Left ventricle myocardium inferior (tissue), 1 donor: Measurements from ENCODE around the gene ANK3. TPM values are rescaled to one million over a fixed set of nuclear protein-coding genes. Genes with fewer than 3 reads are reported as not detected.

ENCODE experiments used
- DNase-seq: peaks from one replicate; pipeline ENCODE4 v3.0.0-alpha.2; 2020
- H3K27ac ChIP-seq: fragments of 200-600 bp; replicated peaks from 2 replicates; pipeline ENCODE4 v1.8.0; 2021
- H3K27me3 ChIP-seq: fragments of 200-600 bp; 2 replicates; pipeline ENCODE4 v1.8.0; 2021; ENCODE audit warnings: low read depth
- H3K36me3 ChIP-seq: fragments of 200-600 bp; 2 replicates; pipeline ENCODE4 v1.8.0; 2021
- H3K4me1 ChIP-seq: fragments of 200-600 bp; 2 replicates; pipeline ENCODE4 v1.8.0; 2021
- H3K4me3 ChIP-seq: fragments of 200-600 bp; 2 replicates; pipeline ENCODE4 v1.8.0; 2021; ENCODE audit warnings: mild to moderate bottlenecking, moderate library complexity
- H3K9me3 ChIP-seq: fragments of 200-600 bp; replicated peaks from 2 replicates; pipeline ENCODE4 v1.8.0; 2021
- CTCF ChIP-seq: fragments of 200-600 bp; IDR thresholded peaks from 2 replicates; pipeline ENCODE4 v1.8.0; 2021; ENCODE audit warnings: antibody characterized with exemption, mild to moderate bottlenecking, borderline replicate concordance
- intact Hi-C: fragments of 100-400 bp; cut with micrococcal nuclease; formaldehyde crosslinking; loops from one replicate; pipeline ENCODE4 v1.11.0; 2022
- total RNA-seq: library from RNA; stranded (reverse); fragmentation: NEBNext Ultra II Directional; extraction: Animal tissue kit (Norgen Biotek cat#: 25700); gene quantifications from one replicate; pipeline ENCODE4 v1.2.1, GENCODE V29; 2021
- donor health status: DM: no; HTN: yes; CAD: no; lungs with severe emphysema.

ANK3 gene
- total RNA-seq, 1 donor from 2014 or later, result 179 TPM

DNA sequence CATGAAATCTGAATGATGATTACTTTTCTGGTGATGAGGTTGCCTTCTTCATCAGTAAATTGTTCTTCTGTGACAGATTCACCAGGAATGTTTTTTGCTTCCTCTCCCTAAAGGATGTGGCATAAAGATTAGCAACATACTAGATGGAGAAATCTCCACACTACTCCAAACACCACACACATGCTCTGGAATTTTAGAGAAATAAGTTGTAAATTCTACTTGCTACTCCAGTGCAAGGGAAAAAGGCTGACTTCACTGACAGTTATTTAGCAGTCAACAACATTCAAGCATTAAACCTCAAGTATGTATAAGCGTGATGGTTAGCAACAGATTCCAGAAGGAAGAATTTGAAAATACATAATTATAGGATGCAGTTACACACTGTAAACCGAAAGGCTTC lies 345.4 kb downstream of the ANK3 start:
- no peak for DNase-seq
- TF ChIP-seq CTCF, result no peak
- H3K4me1 ChIP-seq, result no peaks in the 10 kb centered on the region
- H3K36me3 ChIP-seq, result no peaks in the 10 kb centered on the region
- no peaks in the 10 kb centered on the region for H3K27me3 ChIP-seq
- H3K27ac ChIP-seq, result no peak overlapping the region
- intact Hi-C loops, result no loop called here
- H3K9me3 ChIP-seq, result no peaks in the 10 kb centered on the region
- no peak overlapping the region for H3K4me3 ChIP-seq

- no peak overlapping the region for H3K4me3 ChIP-seq
- no peak for DNase-seq
- H3K36me3 ChIP-seq, result no peaks in the 10 kb centered on the region
- no peaks in the 10 kb centered on the region for H3K9me3 ChIP-seq
- no peak for TF ChIP-seq CTCF
- intact Hi-C loops, result no loop called here
- H3K27ac ChIP-seq, result no peak overlapping the region
- H3K4me1 ChIP-seq, result no peaks in the 10 kb centered on the region
- no peaks in the 10 kb centered on the region for H3K27me3 ChIP-seq
Measured at GRCh38 chr10:60043561-60044241, 346.0 kb downstream of the ANK3 start.

GRCh38 chr10:60042914-60043313 lies 346.8 kb downstream of the ANK3 start:
- no peak for DNase-seq
- no peak overlapping the region for H3K27ac ChIP-seq
- H3K27me3 ChIP-seq, result no peaks in the 10 kb centered on the region
- intact Hi-C loops, result no loop called here
- H3K4me1 ChIP-seq, result no peaks in the 10 kb centered on the region
- no peaks in the 10 kb centered on the region for H3K36me3 ChIP-seq
- H3K9me3 ChIP-seq, result no peaks in the 10 kb centered on the region
- no peak overlapping the region for H3K4me3 ChIP-seq
- TF ChIP-seq CTCF, result no peak

DNA sequence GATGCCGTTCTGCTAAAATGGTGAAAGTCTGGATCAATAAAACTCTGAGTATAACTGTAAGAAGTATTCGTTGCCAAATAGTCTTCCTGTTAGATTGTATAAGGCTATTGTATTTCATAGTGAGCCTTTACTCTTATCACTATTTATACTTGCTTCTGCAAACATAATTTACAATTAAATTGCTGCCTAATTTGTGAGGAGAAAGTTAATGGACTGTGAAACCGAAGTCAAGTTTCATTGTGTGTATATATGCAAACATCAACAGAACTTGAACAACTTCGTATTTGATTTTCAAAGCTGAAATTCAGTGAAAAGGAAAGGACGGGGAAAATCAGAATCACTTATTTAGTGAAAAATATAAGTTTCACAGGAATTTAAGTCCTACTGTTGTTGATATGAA lies 347.4 kb downstream of the ANK3 start:
- Histone ChIP-seq H3K27ac (no peak overlapping the region), H3K27me3 (no peaks in the 10 kb centered on the region), H3K4me1 (no peaks in the 10 kb centered on the region), H3K4me3 (no peak overlapping the region), H3K36me3 (no peaks in the 10 kb centered on the region), H3K9me3 (no peaks in the 10 kb centered on the region)
- intact Hi-C loops, result no loop called here
- DNase-seq, result no peak
- no peak for TF ChIP-seq CTCF

- Histone ChIP-seq H3K27me3 (no peaks in the 10 kb centered on the region), H3K36me3 (no peaks in the 10 kb centered on the region), H3K9me3 (no peaks in the 10 kb centered on the region), H3K27ac (no peak overlapping the region), H3K4me1 (no peaks in the 10 kb centered on the region), H3K4me3 (no peak overlapping the region)
- TF ChIP-seq CTCF, result no peak
- intact Hi-C loops, result no loop called here
- no peak for DNase-seq
Measured at GRCh38 chr10:60041489-60042133, 348.1 kb downstream of the ANK3 start.
